SK-N-SH treated with all-trans-retinoic acid at 6 μM for 48 hours (cell line): ENCODE data around the gene CRIP3.

ENCODE experiments used
- ATAC-seq: fragments of 200-7000 bp; cut with Tn5 transposase; 3 replicates; pipeline ENCODE4 v1.9.1; 2020; ENCODE audit warnings: mild to moderate bottlenecking, moderate library complexity
- ARNTL ChIP-seq: fragments of 450-650 bp; formaldehyde crosslinking; IDR thresholded peaks from 2 replicates; pipeline ENCODE4 v1.5.0; 2020; ENCODE audit warnings: low read depth, mild to moderate bottlenecking, moderate library complexity, borderline replicate concordance
- BACH2 ChIP-seq: fragments of 250-450 bp; sonication (Bioruptor Pico); IDR thresholded peaks from 2 replicates; pipeline ENCODE4 v1.9.0; 2021; ENCODE audit warnings: mild to moderate bottlenecking, borderline replicate concordance
- CSDC2 ChIP-seq: fragments of 250-450 bp; sonication (Bioruptor Pico); IDR thresholded peaks from 2 replicates; pipeline ENCODE4 v1.5.0; 2020; ENCODE audit warnings: mild to moderate bottlenecking, moderate library complexity
- ESRRG ChIP-seq: fragments of 250-450 bp; sonication (Bioruptor Pico); IDR thresholded peaks from 2 replicates; pipeline ENCODE4 v1.6.1; 2021; ENCODE audit warnings: mild to moderate bottlenecking
- GLIS3 ChIP-seq: fragments of 250-450 bp; sonication (Bioruptor Pico); IDR thresholded peaks from 2 replicates; pipeline ENCODE4 v1.5.0; 2020; ENCODE audit warnings: mild to moderate bottlenecking, moderate library complexity
- ISL1 ChIP-seq: fragments of 250-450 bp; sonication (Bioruptor Pico); IDR thresholded peaks from 2 replicates; pipeline ENCODE4 v2.1.2; 2022; ENCODE audit warnings: mild to moderate bottlenecking, moderate library complexity
- OSR1 ChIP-seq: fragments of 250-450 bp; sonication (Bioruptor Pico); IDR thresholded peaks from 2 replicates; pipeline ENCODE4 v1.8.0; 2022; ENCODE audit warnings: moderate library complexity, mild to moderate bottlenecking, inconsistent platforms
- PPARA ChIP-seq: fragments of 250-450 bp; sonication (Bioruptor Pico); IDR thresholded peaks from 2 replicates; pipeline ENCODE4 v1.5.0; 2020; ENCODE audit warnings: mild to moderate bottlenecking, borderline replicate concordance
- SNAI2 ChIP-seq: fragments of 250-450 bp; sonication (Bioruptor Pico); IDR thresholded peaks from 2 replicates; pipeline ENCODE4 v1.5.0; 2020; ENCODE audit warnings: mild to moderate bottlenecking, moderate library complexity
- TCF4 ChIP-seq: fragments of 250-450 bp; sonication (Bioruptor Pico); IDR thresholded peaks from 2 replicates; pipeline ENCODE4 v1.8.0; 2021; ENCODE audit warnings: mild to moderate bottlenecking, moderate library complexity, borderline replicate concordance
- ZC3H10 ChIP-seq: fragments of 250-450 bp; sonication (Bioruptor Pico); IDR thresholded peaks from 2 replicates; pipeline ENCODE4 v1.5.1; 2021; ENCODE audit warnings: mild to moderate bottlenecking, moderate library complexity
- ZFP3 ChIP-seq: fragments of 250-450 bp; sonication (Bioruptor Pico); IDR thresholded peaks from 2 replicates; pipeline ENCODE4 v1.5.0; 2020; ENCODE audit warnings: mild to moderate bottlenecking, moderate library complexity
- ZFP30 ChIP-seq: fragments of 450-650 bp; formaldehyde crosslinking; IDR thresholded peaks from 2 replicates; pipeline ENCODE4 v1.5.0; 2022; ENCODE audit warnings: mild to moderate bottlenecking, moderate library complexity
- ZNF565 ChIP-seq: fragments of 450-650 bp; formaldehyde crosslinking; conservative IDR thresholded peaks from 2 replicates; pipeline ENCODE4 v1.5.0; 2020; ENCODE audit warnings: low read depth, mild to moderate bottlenecking, moderate library complexity
- ZNF70 ChIP-seq: fragments of 450-650 bp; formaldehyde crosslinking; IDR thresholded peaks from 2 replicates; pipeline ENCODE4 v1.5.0; 2020; ENCODE audit warnings: mild to moderate bottlenecking, moderate library complexity
- ZNF8 ChIP-seq: fragments of 450-650 bp; formaldehyde crosslinking; IDR thresholded peaks from 2 replicates; pipeline ENCODE4 v1.5.0; 2020; ENCODE audit warnings: mild to moderate bottlenecking, moderate library complexity
- TF ChIP-seq, protein P1 (sequence below): fragments of 250-450 bp; sonication (Bioruptor Pico); IDR thresholded peaks from 2 replicates; pipeline ENCODE4 v1.5.1; 2020; ENCODE audit warnings: low read depth, mild to moderate bottlenecking, moderate library complexity
- TF ChIP-seq, protein P2 (sequence below): fragments of 250-450 bp; sonication (Bioruptor Pico); IDR thresholded peaks from 2 replicates; pipeline ENCODE4 v1.5.1; 2021; ENCODE audit warnings: mild to moderate bottlenecking, moderate library complexity
- TF ChIP-seq, protein P3 (sequence below): fragments of 250-450 bp; sonication (Bioruptor Pico); IDR thresholded peaks from 2 replicates; pipeline ENCODE4 v1.5.0; 2020; ENCODE audit warnings: mild to moderate bottlenecking, moderate library complexity
- TF ChIP-seq, protein P4 (sequence below): fragments of 250-450 bp; sonication (Bioruptor Pico); IDR thresholded peaks from 2 replicates; pipeline ENCODE4 v1.8.0; 2021; ENCODE audit warnings: low read depth, mild to moderate bottlenecking, moderate library complexity, borderline replicate concordance

Gene CRIP3

DNA sequence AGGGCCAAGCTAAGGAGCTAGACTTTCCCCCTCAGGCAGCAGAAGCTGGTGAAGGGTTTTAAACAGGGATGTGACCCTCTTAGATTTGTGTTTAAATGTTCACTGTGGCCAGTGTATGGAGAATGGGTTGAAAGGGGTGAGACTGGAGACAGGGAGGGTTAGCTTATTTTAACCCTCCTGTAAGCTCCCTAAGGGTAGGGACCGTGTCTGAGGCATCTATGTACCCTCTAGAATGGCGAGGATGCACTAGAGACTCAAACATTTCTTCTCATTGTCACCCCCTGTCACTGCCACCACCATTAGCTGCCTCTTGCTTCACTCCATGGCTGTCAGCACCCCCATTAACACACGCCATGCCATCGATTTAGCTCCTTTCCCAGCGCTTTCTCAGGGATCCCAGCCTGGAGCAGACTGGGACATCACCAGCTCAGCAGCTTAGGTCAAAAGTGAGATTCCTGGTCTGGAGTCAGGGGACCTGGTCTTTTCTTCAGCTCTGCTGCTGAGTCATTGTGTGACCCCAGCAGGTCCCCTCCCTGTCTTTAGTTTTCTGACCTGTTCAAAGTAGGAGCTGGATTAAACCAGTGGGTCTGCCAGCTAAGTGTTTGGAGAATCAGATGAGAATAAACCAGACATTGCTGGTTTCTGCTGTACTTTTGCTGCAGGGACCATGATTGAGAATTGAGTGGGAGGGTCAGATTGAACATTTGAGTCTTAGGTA lies 11.7 kb downstream of the CRIP3 start (continued):
- no peak for TF ChIP-seq ESRRG (CRISPR knock-in tag)
- TF ChIP-seq, all 23 proteins: peak for 0

DNA sequence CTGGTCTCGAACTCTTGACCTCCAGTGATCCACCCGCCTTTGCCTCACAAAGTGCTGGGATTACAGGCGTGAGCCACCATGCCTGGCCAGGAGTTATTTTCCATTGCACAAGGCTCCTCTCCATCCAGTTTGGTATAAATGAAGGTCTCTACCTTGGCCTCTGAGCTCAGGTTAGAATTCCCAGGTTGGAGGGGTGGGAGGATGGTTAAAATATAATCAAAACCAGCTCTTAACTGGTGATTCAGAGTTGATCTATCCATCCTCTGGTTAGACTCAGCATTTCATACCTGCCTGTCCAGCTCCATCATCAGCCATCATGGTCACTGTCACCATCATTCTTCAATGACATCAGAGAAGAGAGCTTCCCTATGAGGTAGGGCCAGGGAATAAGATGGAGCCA lies 13.2 kb downstream of the CRIP3 start:
- TF ChIP-seq ZFP30 (CRISPR knock-in tag) (no peak), ISL1 (CRISPR knock-in tag) (no peak), ZNF70 (CRISPR knock-in tag) (no peak), TCF4 (CRISPR knock-in tag) (no peak), ESRRG (CRISPR knock-in tag) (no peak), OSR1 (CRISPR knock-in tag) (no peak), BACH2 (CRISPR knock-in tag) (no peak), CSDC2 (CRISPR knock-in tag) (no peak), PPARA (CRISPR knock-in tag) (no peak)
- TF ChIP-seq, protein P1, sequence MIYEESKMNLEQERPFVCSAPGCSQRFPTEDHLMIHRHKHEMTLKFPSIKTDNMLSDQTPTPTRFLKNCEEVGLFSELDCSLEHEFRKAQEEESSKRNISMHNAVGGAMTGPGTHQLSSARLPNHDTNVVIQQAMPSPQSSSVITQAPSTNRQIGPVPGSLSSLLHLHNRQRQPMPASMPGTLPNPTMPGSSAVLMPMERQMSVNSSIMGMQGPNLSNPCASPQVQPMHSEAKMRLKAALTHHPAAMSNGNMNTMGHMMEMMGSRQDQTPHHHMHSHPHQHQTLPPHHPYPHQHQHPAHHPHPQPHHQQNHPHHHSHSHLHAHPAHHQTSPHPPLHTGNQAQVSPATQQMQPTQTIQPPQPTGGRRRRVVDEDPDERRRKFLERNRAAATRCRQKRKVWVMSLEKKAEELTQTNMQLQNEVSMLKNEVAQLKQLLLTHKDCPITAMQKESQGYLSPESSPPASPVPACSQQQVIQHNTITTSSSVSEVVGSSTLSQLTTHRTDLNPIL = no peak
- TF ChIP-seq, protein P2, sequence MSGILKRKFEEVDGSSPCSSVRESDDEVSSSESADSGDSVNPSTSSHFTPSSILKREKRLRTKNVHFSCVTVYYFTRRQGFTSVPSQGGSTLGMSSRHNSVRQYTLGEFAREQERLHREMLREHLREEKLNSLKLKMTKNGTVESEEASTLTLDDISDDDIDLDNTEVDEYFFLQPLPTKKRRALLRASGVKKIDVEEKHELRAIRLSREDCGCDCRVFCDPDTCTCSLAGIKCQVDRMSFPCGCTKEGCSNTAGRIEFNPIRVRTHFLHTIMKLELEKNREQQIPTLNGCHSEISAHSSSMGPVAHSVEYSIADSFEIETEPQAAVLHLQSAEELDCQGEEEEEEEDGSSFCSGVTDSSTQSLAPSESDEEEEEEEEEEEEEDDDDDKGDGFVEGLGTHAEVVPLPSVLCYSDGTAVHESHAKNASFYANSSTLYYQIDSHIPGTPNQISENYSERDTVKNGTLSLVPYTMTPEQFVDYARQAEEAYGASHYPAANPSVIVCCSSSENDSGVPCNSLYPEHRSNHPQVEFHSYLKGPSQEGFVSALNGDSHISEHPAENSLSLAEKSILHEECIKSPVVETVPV (CRISPR knock-in tag) = no peak
- TF ChIP-seq, protein P3, sequence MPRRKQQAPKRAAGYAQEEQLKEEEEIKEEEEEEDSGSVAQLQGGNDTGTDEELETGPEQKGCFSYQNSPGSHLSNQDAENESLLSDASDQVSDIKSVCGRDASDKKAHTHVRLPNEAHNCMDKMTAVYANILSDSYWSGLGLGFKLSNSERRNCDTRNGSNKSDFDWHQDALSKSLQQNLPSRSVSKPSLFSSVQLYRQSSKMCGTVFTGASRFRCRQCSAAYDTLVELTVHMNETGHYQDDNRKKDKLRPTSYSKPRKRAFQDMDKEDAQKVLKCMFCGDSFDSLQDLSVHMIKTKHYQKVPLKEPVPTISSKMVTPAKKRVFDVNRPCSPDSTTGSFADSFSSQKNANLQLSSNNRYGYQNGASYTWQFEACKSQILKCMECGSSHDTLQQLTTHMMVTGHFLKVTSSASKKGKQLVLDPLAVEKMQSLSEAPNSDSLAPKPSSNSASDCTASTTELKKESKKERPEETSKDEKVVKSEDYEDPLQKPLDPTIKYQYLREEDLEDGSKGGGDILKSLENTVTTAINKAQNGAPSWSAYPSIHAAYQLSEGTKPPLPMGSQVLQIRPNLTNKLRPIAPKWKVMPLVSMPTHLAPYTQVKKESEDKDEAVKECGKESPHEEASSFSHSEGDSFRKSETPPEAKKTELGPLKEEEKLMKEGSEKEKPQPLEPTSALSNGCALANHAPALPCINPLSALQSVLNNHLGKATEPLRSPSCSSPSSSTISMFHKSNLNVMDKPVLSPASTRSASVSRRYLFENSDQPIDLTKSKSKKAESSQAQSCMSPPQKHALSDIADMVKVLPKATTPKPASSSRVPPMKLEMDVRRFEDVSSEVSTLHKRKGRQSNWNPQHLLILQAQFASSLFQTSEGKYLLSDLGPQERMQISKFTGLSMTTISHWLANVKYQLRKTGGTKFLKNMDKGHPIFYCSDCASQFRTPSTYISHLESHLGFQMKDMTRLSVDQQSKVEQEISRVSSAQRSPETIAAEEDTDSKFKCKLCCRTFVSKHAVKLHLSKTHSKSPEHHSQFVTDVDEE (CRISPR knock-in tag) = no peak
- ATAC-seq = no peak

DNA sequence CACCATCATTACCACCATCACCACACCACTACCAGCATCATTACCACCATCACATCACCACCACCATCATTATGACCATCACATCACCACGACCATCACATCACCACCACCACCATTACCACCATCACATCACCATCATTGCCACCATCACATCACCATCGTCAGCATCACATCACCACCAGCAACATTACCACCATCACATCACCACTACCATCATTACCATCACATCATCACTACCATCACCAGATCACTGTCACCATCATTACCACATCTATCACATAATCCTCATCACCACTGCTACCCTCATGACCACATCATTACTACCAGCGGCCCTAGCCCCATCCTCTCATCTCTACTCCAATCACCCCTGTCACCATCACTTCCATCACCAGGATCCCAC lies 14.1 kb downstream of the CRIP3 start:
- ATAC-seq = no peak

DNA sequence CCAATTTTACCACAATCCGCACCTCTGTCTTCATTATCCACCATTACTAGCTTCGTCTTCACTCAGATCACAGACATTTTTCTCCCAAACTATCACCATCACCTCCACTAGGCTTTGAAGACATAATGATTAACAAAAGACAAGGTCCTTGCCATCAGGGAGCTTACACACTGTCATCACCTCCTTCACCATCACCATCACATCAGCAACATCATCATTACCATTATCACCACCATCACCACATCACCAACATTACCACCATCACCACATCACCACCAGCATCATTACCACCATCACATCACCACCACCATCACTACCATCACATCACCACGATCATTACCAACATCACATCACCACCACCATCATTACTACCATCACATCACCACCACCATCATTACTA lies 14.9 kb downstream of the CRIP3 start:
- no peak for ATAC-seq
- no peak for TF ChIP-seq ARNTL (CRISPR knock-in tag)
- no peak for TF ChIP-seq ZNF565 (CRISPR knock-in tag)
- TF ChIP-seq ZC3H10 (CRISPR knock-in tag) = no peak
- no peak for TF ChIP-seq ZNF70 (CRISPR knock-in tag)
- no peak for TF ChIP-seq TCF4 (CRISPR knock-in tag)
- TF ChIP-seq, protein P3 (CRISPR knock-in tag) = no peak
- no peak for TF ChIP-seq GLIS3 (CRISPR knock-in tag)
- TF ChIP-seq ZFP30 (CRISPR knock-in tag) = no peak
- TF ChIP-seq ISL1 (CRISPR knock-in tag) = no peak
- TF ChIP-seq CSDC2 (CRISPR knock-in tag) = no peak
- TF ChIP-seq, protein P2 (CRISPR knock-in tag) = no peak
- no peak for TF ChIP-seq SNAI2 (CRISPR knock-in tag)
- TF ChIP-seq PPARA (CRISPR knock-in tag) = no peak

More for the DNA sequence above, 14.1 kb downstream of the CRIP3 start:
- TF ChIP-seq TCF4 (CRISPR knock-in tag) = no peak
- TF ChIP-seq, protein P4, sequence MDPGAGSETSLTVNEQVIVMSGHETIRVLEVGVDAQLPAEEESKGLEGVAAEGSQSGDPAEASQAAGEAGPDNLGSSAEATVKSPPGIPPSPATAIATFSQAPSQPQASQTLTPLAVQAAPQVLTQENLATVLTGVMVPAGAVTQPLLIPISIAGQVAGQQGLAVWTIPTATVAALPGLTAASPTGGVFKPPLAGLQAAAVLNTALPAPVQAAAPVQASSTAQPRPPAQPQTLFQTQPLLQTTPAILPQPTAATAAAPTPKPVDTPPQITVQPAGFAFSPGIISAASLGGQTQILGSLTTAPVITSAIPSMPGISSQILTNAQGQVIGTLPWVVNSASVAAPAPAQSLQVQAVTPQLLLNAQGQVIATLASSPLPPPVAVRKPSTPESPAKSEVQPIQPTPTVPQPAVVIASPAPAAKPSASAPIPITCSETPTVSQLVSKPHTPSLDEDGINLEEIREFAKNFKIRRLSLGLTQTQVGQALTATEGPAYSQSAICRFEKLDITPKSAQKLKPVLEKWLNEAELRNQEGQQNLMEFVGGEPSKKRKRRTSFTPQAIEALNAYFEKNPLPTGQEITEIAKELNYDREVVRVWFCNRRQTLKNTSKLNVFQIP (CRISPR knock-in tag) = no peak
- TF ChIP-seq OSR1 (CRISPR knock-in tag) = no peak
- no peak for TF ChIP-seq GLIS3 (CRISPR knock-in tag)
- TF ChIP-seq ISL1 (CRISPR knock-in tag) = no peak
- no peak for TF ChIP-seq ZC3H10 (CRISPR knock-in tag)
- TF ChIP-seq, protein P2 (CRISPR knock-in tag) = no peak
- TF ChIP-seq ZFP3 = no peak
- TF ChIP-seq ZNF8 (CRISPR knock-in tag) = no peak
